NCI-H128 (cell line): ENCODE data around the gene AP3S2.
"Not testable (repeated sequence)": the region's sequence is repeated elsewhere in the genome, so short reads cannot be mapped to it uniquely, and the experiment has no call there.

Experiments
- DNase-seq: peaks from one replicate; lab custom pipeline; 2025; ENCODE audit not compliant: unreplicated experiment; lab: John Stamatoyannopoulos, UW

AP3S2 gene

DNA sequence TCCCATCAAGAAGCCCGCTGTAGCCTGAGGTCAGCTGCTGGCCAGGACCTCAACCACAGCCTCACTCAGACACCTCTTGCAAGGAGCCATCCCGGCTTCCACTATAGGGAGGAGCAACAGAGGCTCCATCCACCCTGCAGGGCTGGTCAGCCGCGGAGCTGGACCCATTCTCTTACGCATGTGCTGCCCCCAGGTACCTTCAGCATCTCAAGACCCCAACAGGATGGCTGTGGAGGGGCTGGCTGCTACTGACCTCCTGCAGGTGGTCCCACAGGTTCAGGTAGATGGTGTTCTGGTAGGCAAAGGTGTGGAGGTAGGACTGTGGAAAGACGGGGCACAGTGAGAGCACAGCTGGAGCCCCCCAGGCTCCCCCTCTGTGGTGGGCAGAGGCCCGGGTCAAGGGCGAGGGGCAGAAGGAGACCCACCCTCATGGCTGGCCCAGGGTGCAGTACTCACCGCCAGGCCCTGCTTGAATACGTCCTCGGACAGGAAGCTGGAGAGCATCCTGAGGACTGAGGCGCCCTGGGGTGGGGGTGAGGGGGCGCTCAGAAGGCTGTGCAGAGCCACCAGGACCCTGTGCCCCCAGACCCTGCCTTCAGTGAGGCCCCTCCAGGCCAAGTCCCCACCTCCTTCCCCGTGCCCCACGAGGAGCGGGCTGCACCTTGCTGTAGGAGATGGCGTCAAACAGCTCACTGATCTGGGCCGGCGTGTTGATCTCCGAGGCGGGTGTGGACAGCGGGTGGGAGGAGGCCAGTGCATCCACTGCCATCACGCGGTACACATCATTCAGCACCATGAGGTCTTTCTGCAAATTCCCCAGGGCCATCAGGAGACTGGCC, 90.6 kb downstream of the AP3S2 start:
- DNase-seq, result no peak

DNA sequence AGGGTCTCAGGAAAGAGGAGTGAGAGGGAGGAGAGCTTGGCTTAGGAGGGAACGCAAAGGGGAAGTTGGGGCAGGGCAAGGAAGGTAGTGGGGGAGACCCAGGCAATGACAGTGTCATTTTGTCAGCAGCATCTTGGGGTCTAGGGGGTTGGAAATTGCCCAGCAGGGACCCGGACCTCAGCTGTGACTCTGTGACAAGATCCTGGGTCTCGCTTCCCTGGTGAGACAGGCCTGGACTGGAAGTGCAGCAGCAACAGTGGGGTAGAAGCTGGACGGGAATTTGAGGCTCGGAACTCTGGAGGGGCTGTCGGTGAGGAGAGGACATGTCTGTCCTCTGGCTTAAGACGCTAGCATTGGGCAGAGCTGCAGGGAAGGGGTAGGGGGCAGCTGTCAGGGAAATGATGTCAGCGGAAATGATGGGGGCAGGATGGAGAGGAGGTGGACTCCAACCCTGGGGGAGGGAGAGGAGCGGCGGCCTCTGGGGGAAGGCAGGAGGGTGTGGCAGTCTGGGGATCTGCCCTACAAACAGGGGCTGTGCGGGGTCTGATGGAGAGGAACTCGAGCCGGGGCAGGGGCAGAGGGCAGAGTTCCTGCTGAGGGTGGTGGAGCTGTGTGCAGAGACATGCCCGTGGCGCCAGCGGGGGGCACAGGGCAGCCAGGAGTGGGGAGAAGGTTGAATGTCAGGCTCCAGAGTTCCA, 91.4 kb downstream of the AP3S2 start:
- DNase-seq, result no peak

DNA sequence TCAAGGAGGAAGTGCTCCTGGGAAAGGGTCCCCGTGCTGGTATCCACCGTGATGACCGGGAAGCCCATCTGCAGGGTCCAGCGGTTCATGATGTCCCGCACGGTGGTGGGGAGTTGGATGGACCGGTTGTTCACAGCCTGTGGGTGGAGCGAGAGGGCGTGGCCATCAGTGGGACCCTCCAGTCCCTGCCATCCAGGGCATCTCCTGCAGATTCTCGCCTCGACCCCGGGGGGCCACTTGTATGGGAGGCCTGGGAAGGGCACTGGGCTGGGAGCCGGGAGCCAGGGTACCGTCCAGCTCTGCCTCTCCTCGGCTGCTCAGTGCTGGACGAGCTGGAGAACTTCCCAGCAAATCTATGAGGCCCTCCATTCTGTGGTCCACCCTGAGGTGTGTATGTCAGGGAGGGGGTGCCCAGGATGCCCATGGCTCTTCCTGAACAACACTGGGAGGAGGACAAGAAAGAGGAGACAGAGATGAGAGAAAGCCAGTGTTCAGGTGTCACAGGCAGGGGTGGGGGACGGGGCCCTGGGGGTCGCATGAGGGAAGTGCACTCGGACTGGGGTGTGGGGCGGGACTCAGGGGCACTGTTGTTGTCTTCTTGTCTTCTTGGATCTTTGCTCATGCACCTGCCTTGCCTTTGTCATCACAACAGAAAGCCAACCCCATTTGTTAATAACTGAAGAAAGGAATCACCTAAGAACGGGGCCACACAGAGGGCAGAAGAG, 92.2 kb downstream of the AP3S2 start:
- DNase-seq, result no peak

DNA sequence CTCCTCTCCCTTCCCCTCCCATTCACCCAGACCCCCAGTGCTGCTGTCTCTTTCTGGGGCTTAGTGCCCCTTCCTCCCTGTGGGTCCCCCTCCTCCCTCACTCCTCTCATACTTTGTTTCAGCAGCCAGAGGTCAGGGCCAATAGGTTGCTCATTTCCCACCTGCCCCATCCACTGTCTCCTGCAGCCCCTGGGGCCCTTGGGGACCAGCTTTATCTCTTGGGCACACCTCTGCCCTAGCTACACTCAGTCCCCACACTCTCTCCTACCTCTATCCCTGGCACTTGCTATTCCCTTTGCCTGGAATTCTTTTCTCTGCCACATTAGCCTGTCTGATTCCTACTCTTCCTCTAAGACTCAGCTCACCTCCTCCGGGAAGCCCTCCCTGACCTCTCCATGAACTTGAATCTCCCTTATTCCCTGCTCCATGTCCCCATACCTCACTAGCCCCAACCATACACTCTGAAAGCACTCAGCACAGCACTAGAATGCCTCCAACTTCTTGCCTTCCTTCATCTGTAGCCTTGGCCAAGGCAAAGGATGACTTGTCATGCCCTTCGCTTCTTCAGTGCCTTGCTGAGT, 93.8 kb downstream of the AP3S2 start:
- DNase-seq, result no peak

DNA sequence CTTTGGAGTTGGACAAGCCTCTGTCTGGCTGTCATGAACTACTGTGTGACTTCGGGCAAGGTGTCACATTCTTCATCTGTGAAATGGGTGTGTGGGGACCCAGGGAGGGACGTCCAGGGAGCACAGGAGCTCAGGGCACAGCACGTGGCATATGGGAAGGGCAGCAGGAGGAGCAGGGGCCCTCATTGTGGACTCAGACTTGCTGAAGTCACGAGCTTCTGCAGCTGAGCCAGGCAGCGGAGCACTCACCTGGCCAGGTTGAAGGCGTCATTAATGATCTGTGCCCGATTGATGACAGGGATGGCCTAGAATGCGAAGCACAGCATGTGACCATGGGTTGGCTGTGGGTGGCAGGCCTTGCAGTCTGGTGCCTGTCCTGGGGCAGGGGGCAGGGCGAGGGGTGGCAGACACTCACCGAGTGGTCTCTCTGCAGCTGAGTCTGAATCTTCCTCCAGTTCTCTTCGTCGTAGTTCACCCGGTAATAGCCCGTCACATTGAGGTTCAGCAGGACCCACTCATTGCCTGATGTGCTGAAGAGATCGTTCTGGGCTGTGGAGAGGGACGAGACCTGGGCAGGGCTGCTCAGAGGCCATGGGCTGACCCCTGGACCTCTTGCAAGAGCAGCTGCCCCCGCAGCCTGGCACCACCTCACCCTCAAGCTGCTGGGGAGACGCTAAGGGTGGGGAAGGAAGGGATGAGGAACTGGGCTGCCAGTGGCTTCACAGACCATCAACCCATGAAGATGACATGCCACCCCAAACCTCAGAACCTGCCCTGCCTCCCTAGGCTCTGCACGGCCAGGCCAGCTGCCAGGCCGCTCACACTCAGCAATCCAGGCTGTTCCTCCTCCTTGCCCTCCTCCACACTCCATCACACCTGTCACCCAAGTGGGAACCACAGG, 94.5 kb downstream of the AP3S2 start:
- no peak for DNase-seq

DNA sequence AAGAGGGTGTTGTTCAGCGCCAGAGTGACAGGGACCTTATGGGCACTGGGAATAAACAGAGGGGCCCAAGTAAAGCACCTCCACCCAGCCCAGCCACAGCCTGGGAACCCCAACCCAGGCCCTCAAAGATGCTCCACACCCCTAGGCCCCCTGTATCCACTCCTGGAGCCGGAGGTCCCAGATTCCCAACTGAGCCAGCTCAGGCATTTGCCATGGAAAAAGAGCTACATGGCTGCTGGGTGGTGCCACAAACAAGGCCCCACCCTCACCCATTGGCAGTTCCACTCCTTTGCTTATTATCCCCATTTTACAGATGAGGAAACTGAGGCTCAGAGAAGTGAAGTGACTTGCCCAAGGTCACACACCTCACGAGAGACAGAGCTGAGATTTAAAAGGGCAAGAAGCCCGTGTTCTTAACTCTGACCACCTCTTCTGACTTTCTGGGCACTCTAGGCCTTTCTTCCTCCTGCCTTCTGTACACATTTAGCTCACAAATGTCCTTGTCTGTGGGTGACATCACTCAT, 96.1 kb downstream of the AP3S2 start:
- no peak for DNase-seq

DNA sequence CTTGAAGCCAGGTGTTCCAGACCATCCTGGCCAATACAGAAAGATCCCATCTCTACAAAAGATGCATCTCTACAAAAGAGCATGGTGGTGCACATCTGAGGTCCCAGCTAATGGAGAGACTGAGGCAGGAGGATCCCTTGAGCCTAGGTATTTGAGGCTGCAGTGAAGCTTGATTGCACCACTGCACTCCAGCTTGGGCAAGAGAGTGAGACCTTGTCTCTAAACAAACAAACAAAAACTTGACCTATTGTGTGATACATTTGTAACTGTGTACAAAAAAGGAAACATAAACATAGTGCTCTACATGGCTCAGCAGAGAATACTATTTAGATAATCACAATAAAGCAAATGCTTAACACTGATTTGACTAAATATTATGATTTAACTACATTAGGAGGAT, 97.8 kb downstream of the AP3S2 start:
- DNase-seq, result no peak

DNA sequence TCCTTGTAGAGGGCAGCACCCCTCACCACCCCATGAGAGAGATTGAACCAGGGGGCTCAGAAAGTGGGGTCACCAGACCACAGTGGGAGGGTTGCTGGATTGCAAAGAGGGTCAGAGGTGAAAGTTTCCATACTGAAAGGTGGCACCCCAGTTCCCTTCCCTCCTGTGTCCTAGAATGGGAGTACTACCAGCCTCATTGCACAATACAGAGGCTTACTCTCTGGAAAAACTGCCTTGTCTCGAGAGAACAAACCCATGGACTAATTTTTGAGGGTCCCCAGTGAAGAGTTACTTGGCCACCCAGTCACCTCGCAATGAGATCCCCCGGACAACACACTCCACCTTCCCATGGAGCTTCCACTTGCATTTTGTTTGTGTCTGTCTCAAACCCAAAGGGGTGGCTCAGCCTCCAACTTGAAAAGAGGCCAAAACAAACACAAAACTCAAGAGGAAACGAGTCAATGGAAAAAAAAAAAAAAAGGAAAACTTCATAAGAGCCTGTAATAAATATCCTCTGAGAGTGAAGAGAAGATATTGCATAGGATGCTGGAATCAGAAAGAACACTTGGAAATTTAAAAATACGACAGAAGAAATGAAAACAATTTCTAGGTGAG, 99.1 kb downstream of the AP3S2 start:
- no peak for DNase-seq

DNA sequence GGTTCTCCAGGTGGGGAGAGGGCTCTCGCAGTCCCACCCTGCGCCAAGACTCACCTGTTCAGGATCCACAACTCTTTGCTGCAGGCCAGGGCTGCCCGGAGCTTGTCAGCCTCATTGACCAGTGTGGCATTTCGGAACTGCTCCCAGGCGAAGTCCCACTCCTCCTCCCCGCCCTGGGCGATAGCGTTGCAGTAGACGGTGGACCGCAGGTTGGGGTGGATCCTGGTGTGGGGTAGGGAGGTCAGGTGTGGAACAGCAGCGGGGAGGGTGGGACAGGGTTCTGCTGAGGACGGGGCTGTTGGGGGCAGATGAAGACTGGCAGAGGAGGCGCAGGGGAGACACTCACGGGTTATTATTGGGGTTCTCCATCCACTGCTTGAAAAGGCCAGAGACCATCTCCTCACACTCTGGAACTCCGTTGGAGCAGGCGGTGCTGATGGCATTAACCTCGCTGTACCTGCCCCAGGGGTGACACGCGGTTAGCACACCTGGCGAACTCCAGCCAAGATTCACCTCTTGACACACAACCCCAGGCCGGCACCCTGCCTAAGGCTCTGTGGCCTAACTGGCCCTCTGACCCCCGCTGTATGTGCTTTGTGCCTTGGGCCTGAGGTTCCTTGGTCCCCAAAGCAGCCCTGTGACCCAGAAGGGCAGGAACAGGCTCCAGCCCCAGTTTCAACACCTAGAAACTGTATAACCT, 101.5 kb downstream of the AP3S2 start:
- DNase-seq, result no peak

DNA sequence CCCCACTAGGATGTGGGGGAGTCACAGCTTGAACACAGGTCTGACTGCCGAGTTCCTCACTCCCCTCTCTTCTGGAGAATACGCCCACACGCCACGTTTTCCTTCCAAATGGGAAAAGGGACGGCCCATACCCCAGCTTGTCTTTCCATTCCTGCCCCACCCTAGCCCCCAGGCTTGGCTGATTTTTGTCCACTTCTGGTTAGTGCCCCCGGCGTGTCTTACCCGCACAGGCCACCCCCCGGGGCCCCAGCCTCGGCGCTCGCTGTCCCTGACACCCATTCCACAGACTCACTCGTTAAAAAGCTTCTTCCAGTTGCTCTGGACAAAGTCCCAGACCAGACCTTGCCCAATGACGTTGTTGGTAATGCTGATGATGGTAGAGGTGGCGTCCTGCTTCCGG, 103.1 kb downstream of the AP3S2 start:
- DNase-seq, result no peak

DNA sequence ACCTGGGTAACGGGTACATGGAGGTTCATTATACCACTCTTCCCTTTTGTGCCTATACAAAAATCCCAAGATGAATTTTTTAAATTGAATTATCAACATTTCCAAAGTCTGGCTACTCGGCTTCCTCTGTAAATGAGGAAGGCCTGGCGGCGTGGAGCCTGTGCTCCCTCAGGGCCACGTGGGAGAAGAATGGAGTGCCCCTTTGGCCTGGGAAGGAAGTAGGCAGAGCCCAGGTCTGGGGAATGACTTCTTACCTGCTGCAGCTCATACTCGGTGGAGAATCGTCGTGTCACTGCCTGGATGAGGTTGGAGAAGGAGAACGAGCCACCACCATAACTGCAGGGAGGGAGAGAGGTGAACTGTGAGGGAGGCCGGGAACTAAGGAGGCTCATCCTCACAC, 103.6 kb downstream of the AP3S2 start:
- no peak for DNase-seq

DNA sequence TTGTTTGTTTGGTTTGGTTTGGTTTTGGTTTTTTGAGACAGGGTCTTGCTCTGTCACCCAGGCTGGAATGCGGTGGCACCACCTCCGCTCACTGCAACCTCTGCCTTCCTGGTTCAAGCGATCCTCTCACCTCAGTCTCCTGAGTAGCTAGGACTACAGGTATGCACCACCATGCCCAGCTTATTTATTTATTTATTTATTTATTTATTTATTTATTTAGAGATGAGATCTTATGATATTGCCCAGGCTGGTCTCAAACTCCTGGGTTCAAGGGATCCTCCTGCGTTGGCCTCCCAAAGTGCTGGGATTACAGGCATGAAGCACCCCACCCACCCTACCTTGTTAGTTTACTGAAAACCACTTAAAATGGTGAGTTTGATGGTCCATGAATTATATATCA, 105.2 kb downstream of the AP3S2 start:
- DNase-seq, result not testable (repeated sequence)

DNA sequence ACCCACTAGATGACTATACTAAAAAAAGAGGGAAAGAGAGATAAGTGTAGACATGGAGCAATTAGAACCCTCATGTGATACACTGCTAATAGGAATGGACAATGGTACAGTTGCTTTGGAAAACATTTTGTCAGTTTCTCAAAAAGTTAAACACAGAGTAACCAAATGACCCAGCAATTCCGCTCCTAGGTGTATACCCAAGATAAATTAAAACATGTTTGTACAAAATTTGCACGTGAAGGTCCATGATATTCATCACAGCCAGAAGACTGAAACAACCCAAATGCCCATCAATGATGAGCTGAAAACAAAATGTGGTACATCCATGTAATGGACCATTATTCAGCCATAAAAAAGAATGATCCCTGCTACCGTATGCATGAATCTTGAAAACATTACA, 105.8 kb downstream of the AP3S2 start:
- no peak for DNase-seq

DNA sequence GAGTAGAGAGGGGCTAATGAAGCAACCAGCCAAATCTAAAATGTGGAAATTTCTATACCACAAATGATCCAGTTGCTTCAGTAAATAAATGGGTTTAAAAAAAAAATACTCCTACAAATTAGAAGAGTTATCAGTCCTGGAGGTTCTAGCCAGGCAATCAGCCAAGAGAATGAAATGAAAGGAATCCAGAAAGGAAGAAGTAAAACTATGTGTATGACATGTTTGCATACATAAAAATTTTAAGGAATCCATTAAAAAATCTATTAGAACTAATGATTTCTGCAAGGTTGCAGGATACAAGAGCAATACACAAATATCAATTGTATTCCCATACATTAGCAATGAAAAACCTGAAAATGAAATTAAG, 108.0 kb downstream of the AP3S2 start:
- DNase-seq, result no peak

DNA sequence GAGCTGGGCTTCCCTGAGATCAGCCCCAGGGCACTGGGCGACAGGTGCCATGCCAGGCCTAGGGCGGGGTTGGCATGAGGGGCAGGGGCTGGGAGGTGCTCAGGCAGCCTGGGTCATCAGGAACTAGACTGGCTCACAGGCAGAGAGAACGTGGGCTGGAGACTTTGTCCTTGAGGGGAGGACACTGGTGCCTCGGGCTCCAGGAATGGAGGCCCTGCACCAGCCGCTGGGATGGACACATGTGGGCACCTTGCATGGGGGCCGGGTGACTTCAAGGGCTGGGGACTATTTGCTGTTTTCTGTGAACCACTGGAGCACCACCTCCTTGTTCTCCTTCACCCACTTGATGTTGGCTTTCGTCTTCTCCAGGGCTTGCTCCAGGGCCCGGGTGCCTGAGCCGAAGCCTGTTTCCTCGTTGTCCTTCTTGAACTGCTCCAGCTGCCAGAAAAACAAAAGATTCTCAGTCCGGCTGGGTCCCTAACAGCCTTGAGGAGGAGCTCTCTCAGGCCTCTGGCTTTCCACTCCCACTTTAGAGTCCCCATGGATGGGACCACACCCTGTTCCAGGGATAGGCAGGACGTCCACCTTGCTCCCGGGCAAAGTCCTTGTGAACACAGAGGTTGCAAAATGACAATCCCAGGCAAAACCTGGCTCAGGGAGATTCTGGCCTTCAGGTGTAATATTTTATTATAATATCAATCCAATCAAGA, 108.6 kb downstream of the AP3S2 start:
- no peak for DNase-seq

DNA sequence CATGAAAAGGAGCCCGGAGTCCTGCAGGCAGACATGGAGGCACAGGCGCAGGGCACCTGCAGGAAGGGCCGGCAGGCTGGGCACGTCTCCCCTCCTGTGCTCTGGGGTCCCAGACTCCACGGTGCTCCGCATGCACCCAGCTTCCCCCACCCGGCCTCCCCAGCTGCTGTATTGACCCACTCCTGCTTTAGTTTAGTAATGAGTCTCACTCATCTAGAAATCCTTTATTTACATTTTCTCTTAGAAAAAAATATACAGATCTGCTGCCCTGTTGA, 109.2 kb downstream of the AP3S2 start:
- DNase-seq, result no peak

DNA sequence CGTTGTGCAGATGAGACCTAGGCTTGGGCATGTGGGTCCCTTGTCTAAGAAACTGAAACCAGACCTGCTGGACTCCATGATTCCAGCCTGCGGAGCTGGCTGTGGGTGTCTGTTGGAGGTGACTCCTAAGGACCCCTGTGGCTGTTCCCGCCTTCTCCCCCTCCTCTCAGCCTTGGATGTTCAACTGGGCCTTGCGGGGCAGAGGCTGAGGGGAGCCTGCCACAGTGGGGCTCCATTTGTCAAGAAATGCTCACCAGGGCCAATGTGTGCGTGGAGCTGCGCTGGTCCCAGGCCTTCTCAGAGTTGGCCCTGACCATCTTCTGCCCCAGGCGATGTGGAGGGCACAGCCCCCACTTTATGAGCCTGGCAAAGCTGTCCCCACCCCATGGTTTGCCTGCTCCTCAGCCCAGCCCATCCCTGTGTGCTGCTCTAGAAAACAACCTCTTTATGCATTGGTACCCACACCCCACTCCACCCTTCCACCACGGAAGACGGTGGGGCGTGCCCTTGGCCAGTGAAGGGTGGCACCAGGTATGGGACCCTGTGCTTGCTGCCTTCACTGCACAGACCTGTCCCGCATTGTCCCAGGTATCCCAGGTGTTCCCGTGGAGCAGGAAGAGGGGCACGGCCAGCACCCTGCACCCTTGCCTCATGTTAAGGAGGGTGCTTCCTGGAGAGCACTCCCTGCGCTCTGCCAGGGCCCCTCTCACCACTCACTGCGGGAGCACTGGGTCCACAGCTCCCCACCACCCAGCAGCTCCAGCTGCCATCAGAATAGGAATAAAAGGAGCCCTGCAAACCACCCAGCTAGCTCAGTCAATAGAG, 109.7 kb downstream of the AP3S2 start:
- no peak for DNase-seq
